Measurements from ENCODE around the gene CACNG1. TPM values are rescaled to one million over a fixed set of nuclear protein-coding genes. Genes with fewer than 3 reads are reported as not detected.
A peak's percentile ranks its signal among the peaks of the same experiment; 100 is the strongest.
"Not testable (repeated sequence)": the region's sequence is repeated elsewhere in the genome, so short reads cannot be mapped to it uniquely, and the experiment has no call there.

The CACNG1 gene
- polyA plus RNA-seq, 1 donor: 0.25 TPM

- Histone ChIP-seq H3K4me3 (ENCODE audit: low read length) (no peak overlapping the region), H3K9me3 (ENCODE audit: control insufficient read depth, low read depth, low read length) (no peaks in the 10 kb centered on the region), H3K27ac (ENCODE audit: low read length) (no peak overlapping the region), H3K4me1 (ENCODE audit: control insufficient read depth, insufficient read depth, low read length) (no peaks in the 10 kb centered on the region), H3K27me3 (ENCODE audit: control insufficient read depth, insufficient read depth, low read length) (no peaks in the 10 kb centered on the region), H3K36me3 (ENCODE audit: control insufficient read depth, insufficient read depth, low read length) (peaks cover 12% of the 10 kb centered on the region)
- 60% methylated on average over 3 of the region's 3 CpGs for WGBS (ENCODE audit: insufficient coverage, low lambda C conversion rate)
- no peak for DNase-seq
These were observed 30.4 kb downstream of the CACNG1 start for GRCh38 chr17:67074781-67075180.

- no peaks in the 10 kb centered on the region for H3K4me1 ChIP-seq (ENCODE audit: control insufficient read depth, insufficient read depth, low read length)
- H3K27me3 ChIP-seq (ENCODE audit: control insufficient read depth, insufficient read depth, low read length): no peaks in the 10 kb centered on the region
- no peaks in the 10 kb centered on the region for H3K9me3 ChIP-seq (ENCODE audit: control insufficient read depth, low read depth, low read length)
- H3K4me3 ChIP-seq (ENCODE audit: low read length): no peak overlapping the region
- DNase-seq: peak; percentile 18 to 50
- WGBS (ENCODE audit: insufficient coverage, low lambda C conversion rate): no CpG with 5 or more reads among the region's 7 CpGs
- H3K27ac ChIP-seq (ENCODE audit: low read length): no peak overlapping the region
- H3K36me3 ChIP-seq (ENCODE audit: control insufficient read depth, insufficient read depth, low read length): peaks cover 18% of the 10 kb centered on the region
These were observed 31.9 kb downstream of the CACNG1 start for GRCh38 chr17:67076290-67076689.

- no CpG with 5 or more reads among the region's 11 CpGs for WGBS (ENCODE audit: insufficient coverage, low lambda C conversion rate)
These were observed 33.9 kb downstream of the CACNG1 start for GRCh38 chr17:67078292-67078691.

GRCh38 chr17:67079491-67079890 is 35.1 kb downstream of the CACNG1 start:
- no peaks in the 10 kb centered on the region for H3K4me1 ChIP-seq (ENCODE audit: control insufficient read depth, insufficient read depth, low read length)
- no peak overlapping the region for H3K27ac ChIP-seq (ENCODE audit: low read length)
- WGBS (ENCODE audit: insufficient coverage, low lambda C conversion rate): 86% methylated on average over 1 of the region's 2 CpGs
- H3K4me3 ChIP-seq (ENCODE audit: low read length): no peak overlapping the region
- H3K9me3 ChIP-seq (ENCODE audit: control insufficient read depth, low read depth, low read length): no peaks in the 10 kb centered on the region
- no peaks in the 10 kb centered on the region for H3K27me3 ChIP-seq (ENCODE audit: control insufficient read depth, insufficient read depth, low read length)
- peaks cover 22% of the 10 kb centered on the region for H3K36me3 ChIP-seq (ENCODE audit: control insufficient read depth, insufficient read depth, low read length)
- DNase-seq: no peak

More at GRCh38 chr17:67078292-67078691, 33.9 kb downstream of the CACNG1 start:
- Histone ChIP-seq H3K27me3 (ENCODE audit: control insufficient read depth, insufficient read depth, low read length) (no peaks in the 10 kb centered on the region), H3K9me3 (ENCODE audit: control insufficient read depth, low read depth, low read length) (no peaks in the 10 kb centered on the region), H3K4me1 (ENCODE audit: control insufficient read depth, insufficient read depth, low read length) (no peaks in the 10 kb centered on the region), H3K36me3 (ENCODE audit: control insufficient read depth, insufficient read depth, low read length) (peaks cover 22% of the 10 kb centered on the region), H3K4me3 (ENCODE audit: low read length) (no peak overlapping the region), H3K27ac (ENCODE audit: low read length) (no peak overlapping the region)
- DNase-seq: no peak

- H3K36me3 ChIP-seq (ENCODE audit: control insufficient read depth, insufficient read depth, low read length): peaks cover 23% of the 10 kb centered on the region
- no peaks in the 10 kb centered on the region for H3K9me3 ChIP-seq (ENCODE audit: control insufficient read depth, low read depth, low read length)
- H3K4me3 ChIP-seq (ENCODE audit: low read length): no peak overlapping the region
- no peaks in the 10 kb centered on the region for H3K27me3 ChIP-seq (ENCODE audit: control insufficient read depth, insufficient read depth, low read length)
- no peak overlapping the region for H3K27ac ChIP-seq (ENCODE audit: low read length)
- H3K4me1 ChIP-seq (ENCODE audit: control insufficient read depth, insufficient read depth, low read length): no peaks in the 10 kb centered on the region
- no CpG with 5 or more reads among the region's 2 CpGs for WGBS (ENCODE audit: insufficient coverage, low lambda C conversion rate)
- DNase-seq: no peak
These were observed 36.5 kb downstream of the CACNG1 start for GRCh38 chr17:67080804-67081203.

- Histone ChIP-seq H3K4me1 (ENCODE audit: control insufficient read depth, insufficient read depth, low read length) (no peaks in the 10 kb centered on the region), H3K9me3 (ENCODE audit: control insufficient read depth, low read depth, low read length) (no peaks in the 10 kb centered on the region), H3K27ac (ENCODE audit: low read length) (no peak overlapping the region), H3K27me3 (ENCODE audit: control insufficient read depth, insufficient read depth, low read length) (no peaks in the 10 kb centered on the region), H3K4me3 (ENCODE audit: low read length) (no peak overlapping the region), H3K36me3 (ENCODE audit: control insufficient read depth, insufficient read depth, low read length) (peaks cover 32% of the 10 kb centered on the region)
- WGBS (ENCODE audit: insufficient coverage, low lambda C conversion rate): 78% methylated on average over 1 of the region's 1 CpG
- no peak for DNase-seq
These were observed 37.8 kb downstream of the CACNG1 start for GRCh38 chr17:67082107-67082506.

- H3K9me3 ChIP-seq (ENCODE audit: control insufficient read depth, low read depth, low read length): no peaks in the 10 kb centered on the region
- H3K36me3 ChIP-seq (ENCODE audit: control insufficient read depth, insufficient read depth, low read length): peaks cover 30% of the 10 kb centered on the region
- H3K4me1 ChIP-seq (ENCODE audit: control insufficient read depth, insufficient read depth, low read length): no peaks in the 10 kb centered on the region
- no peaks in the 10 kb centered on the region for H3K27me3 ChIP-seq (ENCODE audit: control insufficient read depth, insufficient read depth, low read length)
- DNase-seq: no peak
- no peak overlapping the region for H3K27ac ChIP-seq (ENCODE audit: low read length)
- no peak overlapping the region for H3K4me3 ChIP-seq (ENCODE audit: low read length)
- 94% methylated on average over 2 of the region's 3 CpGs for WGBS (ENCODE audit: insufficient coverage, low lambda C conversion rate)
These were observed 41.1 kb downstream of the CACNG1 start for GRCh38 chr17:67085406-67085805.

GRCh38 chr17:67088639-67089038 is 44.3 kb downstream of the CACNG1 start:
- H3K36me3 ChIP-seq (ENCODE audit: control insufficient read depth, insufficient read depth, low read length): peaks cover 23% of the 10 kb centered on the region
- WGBS (ENCODE audit: insufficient coverage, low lambda C conversion rate): 100% methylated on average over 1 of the region's 3 CpGs
- no peaks in the 10 kb centered on the region for H3K4me1 ChIP-seq (ENCODE audit: control insufficient read depth, insufficient read depth, low read length)

GRCh38 chr17:67090341-67090740 is 46.0 kb downstream of the CACNG1 start:
- no peak overlapping the region for H3K27ac ChIP-seq (ENCODE audit: low read length)
- H3K27me3 ChIP-seq (ENCODE audit: control insufficient read depth, insufficient read depth, low read length): no peaks in the 10 kb centered on the region
- DNase-seq: no peak
- no peaks in the 10 kb centered on the region for H3K4me1 ChIP-seq (ENCODE audit: control insufficient read depth, insufficient read depth, low read length)
- no peaks in the 10 kb centered on the region for H3K9me3 ChIP-seq (ENCODE audit: control insufficient read depth, low read depth, low read length)
- H3K36me3 ChIP-seq (ENCODE audit: control insufficient read depth, insufficient read depth, low read length): peaks cover 28% of the 10 kb centered on the region
- H3K4me3 ChIP-seq (ENCODE audit: low read length): no peak overlapping the region

More at GRCh38 chr17:67088639-67089038, 44.3 kb downstream of the CACNG1 start:
- DNase-seq: no peak
- Histone ChIP-seq H3K27me3 (ENCODE audit: control insufficient read depth, insufficient read depth, low read length) (no peaks in the 10 kb centered on the region), H3K4me3 (ENCODE audit: low read length) (no peak overlapping the region), H3K27ac (ENCODE audit: low read length) (no peak overlapping the region), H3K9me3 (ENCODE audit: control insufficient read depth, low read depth, low read length) (no peaks in the 10 kb centered on the region)

- Histone ChIP-seq H3K4me1 (ENCODE audit: control insufficient read depth, insufficient read depth, low read length) (no peaks in the 10 kb centered on the region), H3K4me3 (ENCODE audit: low read length) (no peak overlapping the region), H3K36me3 (ENCODE audit: control insufficient read depth, insufficient read depth, low read length) (peaks cover 26% of the 10 kb centered on the region), H3K9me3 (ENCODE audit: control insufficient read depth, low read depth, low read length) (no peaks in the 10 kb centered on the region), H3K27ac (ENCODE audit: low read length) (no peak overlapping the region), H3K27me3 (ENCODE audit: control insufficient read depth, insufficient read depth, low read length) (no peaks in the 10 kb centered on the region)
- WGBS (ENCODE audit: insufficient coverage, low lambda C conversion rate): 100% methylated on average over 1 of the region's 5 CpGs
- no peak for DNase-seq
These were observed 47.9 kb downstream of the CACNG1 start for GRCh38 chr17:67092291-67092690.

GRCh38 chr17:67092710-67093109 is 48.4 kb downstream of the CACNG1 start:
- H3K27me3 ChIP-seq (ENCODE audit: control insufficient read depth, insufficient read depth, low read length); H3K4me1 ChIP-seq (ENCODE audit: control insufficient read depth, insufficient read depth, low read length); H3K4me3 ChIP-seq (ENCODE audit: low read length); H3K9me3 ChIP-seq (ENCODE audit: control insufficient read depth, low read depth, low read length); H3K27ac ChIP-seq (ENCODE audit: low read length); DNase-seq: not testable (repeated sequence)
- peaks cover 25% of the 10 kb centered on the region for H3K36me3 ChIP-seq (ENCODE audit: control insufficient read depth, insufficient read depth, low read length)
- WGBS (ENCODE audit: insufficient coverage, low lambda C conversion rate): 100% methylated on average over 1 of the region's 7 CpGs
